Endothelial cell (in vitro differentiated cells): ENCODE measurements around the gene ZFHX2. TPM values are rescaled to one million over a fixed set of nuclear protein-coding genes. Genes with fewer than 3 reads are reported as not detected.
"Not testable (repeated sequence)": the region's sequence is repeated elsewhere in the genome, so short reads cannot be mapped to it uniquely, and the experiment has no call there.

Experiments used
- DNase-seq: peaks from one replicate; pipeline ENCODE4 v3.0.0; 2021; ENCODE audit warnings: low spot score
- H3K27ac Mint-ChIP-seq: one replicate; pipeline ENCODE4 v1.8.0; 2021; ENCODE audit warnings: mixed read lengths, inconsistent platforms; ENCODE audit not compliant: unreplicated experiment
- H3K27me3 Mint-ChIP-seq: one replicate; pipeline ENCODE4 v1.8.0; 2021; ENCODE audit warnings: mild to moderate bottlenecking, moderate library complexity, mixed read lengths, inconsistent platforms; ENCODE audit not compliant: unreplicated experiment
- H3K36me3 Mint-ChIP-seq: one replicate; pipeline ENCODE4 v1.8.0; 2021; ENCODE audit warnings: mild to moderate bottlenecking, low read depth, mixed read lengths, inconsistent platforms; ENCODE audit not compliant: unreplicated experiment
- H3K4me1 Mint-ChIP-seq: one replicate; pipeline ENCODE4 v1.8.0; 2021; ENCODE audit warnings: mild to moderate bottlenecking, mixed read lengths, inconsistent platforms; ENCODE audit not compliant: unreplicated experiment
- H3K4me3 Mint-ChIP-seq: one replicate; pipeline ENCODE4 v1.8.0; 2021; ENCODE audit warnings: mild to moderate bottlenecking, mixed read lengths, inconsistent platforms; ENCODE audit not compliant: unreplicated experiment
- H3K9me3 Mint-ChIP-seq: one replicate; pipeline ENCODE4 v1.8.0; 2021; ENCODE audit warnings: mixed read lengths, inconsistent platforms; ENCODE audit not compliant: unreplicated experiment
- total RNA-seq: library from RNA; stranded (reverse); fragmentation: NEBNext Ultra II Directional; extraction: Animal tissue kit (Norgen Biotek cat#: 25700); gene quantifications from one replicate; pipeline ENCODE4 v1.2.1, GENCODE V29; 2021; ENCODE audit not compliant: unreplicated experiment
- TF ChIP-seq, protein P1 (sequence below): fragments of 200-600 bp; sonication (generic); IDR thresholded peaks from one replicate; pipeline ENCODE4 v1.5.0; 2021; ENCODE audit warnings: antibody characterized with exemption; ENCODE audit not compliant: unreplicated experiment

Gene ZFHX2
- total RNA-seq, 1 donor from 2014 or later = 12.7 TPM

- Mint-ChIP-seq H3K9me3 (no peaks in the 10 kb centered on the region), H3K36me3 (peaks cover 15% of the 10 kb centered on the region), H3K4me1 (peaks cover 27% of the 10 kb centered on the region), H3K27ac (peak overlapping the region; percentile 32), H3K27me3 (peaks cover 10% of the 10 kb centered on the region), H3K4me3 (peak overlapping the region; percentile 53)
- TF ChIP-seq, protein P1, sequence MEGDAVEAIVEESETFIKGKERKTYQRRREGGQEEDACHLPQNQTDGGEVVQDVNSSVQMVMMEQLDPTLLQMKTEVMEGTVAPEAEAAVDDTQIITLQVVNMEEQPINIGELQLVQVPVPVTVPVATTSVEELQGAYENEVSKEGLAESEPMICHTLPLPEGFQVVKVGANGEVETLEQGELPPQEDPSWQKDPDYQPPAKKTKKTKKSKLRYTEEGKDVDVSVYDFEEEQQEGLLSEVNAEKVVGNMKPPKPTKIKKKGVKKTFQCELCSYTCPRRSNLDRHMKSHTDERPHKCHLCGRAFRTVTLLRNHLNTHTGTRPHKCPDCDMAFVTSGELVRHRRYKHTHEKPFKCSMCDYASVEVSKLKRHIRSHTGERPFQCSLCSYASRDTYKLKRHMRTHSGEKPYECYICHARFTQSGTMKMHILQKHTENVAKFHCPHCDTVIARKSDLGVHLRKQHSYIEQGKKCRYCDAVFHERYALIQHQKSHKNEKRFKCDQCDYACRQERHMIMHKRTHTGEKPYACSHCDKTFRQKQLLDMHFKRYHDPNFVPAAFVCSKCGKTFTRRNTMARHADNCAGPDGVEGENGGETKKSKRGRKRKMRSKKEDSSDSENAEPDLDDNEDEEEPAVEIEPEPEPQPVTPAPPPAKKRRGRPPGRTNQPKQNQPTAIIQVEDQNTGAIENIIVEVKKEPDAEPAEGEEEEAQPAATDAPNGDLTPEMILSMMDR = peak; percentile 81
- DNase-seq = peak; percentile 71
Measured at GRCh38 chr14:23539248-23540140, 12.1 kb downstream of the ZFHX2 start.

DNA sequence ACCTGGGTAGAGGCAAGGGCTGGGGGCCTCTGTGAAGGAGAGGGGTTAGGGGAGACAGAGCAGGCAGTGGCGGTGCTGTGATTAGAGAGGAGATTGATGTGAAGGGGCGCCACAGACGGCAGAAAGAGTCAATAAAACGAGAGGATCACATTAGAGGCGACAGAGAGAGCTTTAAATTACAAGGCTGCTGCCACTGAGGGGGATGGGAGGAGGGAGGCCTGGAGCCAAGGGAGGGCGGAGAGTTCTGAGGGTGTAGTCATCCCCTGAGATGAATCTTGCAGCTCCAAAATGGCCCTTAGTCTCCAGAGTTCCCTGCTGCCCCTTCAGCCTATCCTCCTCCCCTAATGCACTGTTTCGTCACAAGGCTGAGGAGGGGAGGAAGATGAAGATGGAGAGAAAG is 12.8 kb downstream of the ZFHX2 start:
- Mint-ChIP-seq H3K4me1 (peaks cover 23% of the 10 kb centered on the region), H3K27me3 (peaks cover 10% of the 10 kb centered on the region), H3K9me3 (no peaks in the 10 kb centered on the region), H3K27ac (no peak overlapping the region), H3K36me3 (peaks cover 17% of the 10 kb centered on the region), H3K4me3 (no peak overlapping the region)
- no peak for DNase-seq
- TF ChIP-seq, protein P1 = no peak

DNA sequence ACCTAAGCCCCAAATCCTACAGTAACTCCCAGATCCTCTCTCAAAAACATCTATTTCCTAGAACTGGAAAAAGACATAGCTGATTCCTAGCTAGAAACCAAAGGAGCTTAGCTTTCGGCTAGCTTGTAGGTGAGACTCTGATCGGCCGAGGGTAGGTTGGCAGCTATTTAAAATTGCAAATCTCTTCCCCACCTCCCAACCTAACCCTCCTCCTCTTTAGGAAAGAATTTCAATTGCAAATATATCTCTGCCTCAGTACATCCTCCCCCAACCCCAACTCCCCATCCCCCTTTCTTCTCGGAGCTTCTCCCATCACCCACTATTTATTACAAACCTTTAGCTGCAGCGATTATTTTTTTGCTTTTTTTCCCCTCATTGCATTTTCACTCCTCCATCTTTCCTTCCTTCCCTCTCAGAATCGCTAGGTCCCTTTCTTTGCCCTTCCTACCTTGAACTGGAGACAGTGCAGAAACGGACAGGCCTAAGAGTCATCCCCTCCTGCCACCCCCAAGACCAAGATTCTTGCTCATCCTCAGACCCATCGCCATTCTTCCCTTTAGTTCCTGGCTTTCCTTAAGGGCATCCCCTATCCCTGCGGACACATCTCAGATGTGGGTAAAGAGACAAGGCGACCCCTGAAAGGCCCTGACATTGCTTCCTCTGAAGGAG is 13.4 kb downstream of the ZFHX2 start:
- DNase-seq = no peak
- peak overlapping the region; percentile 72 for H3K27ac Mint-ChIP-seq

DNA sequence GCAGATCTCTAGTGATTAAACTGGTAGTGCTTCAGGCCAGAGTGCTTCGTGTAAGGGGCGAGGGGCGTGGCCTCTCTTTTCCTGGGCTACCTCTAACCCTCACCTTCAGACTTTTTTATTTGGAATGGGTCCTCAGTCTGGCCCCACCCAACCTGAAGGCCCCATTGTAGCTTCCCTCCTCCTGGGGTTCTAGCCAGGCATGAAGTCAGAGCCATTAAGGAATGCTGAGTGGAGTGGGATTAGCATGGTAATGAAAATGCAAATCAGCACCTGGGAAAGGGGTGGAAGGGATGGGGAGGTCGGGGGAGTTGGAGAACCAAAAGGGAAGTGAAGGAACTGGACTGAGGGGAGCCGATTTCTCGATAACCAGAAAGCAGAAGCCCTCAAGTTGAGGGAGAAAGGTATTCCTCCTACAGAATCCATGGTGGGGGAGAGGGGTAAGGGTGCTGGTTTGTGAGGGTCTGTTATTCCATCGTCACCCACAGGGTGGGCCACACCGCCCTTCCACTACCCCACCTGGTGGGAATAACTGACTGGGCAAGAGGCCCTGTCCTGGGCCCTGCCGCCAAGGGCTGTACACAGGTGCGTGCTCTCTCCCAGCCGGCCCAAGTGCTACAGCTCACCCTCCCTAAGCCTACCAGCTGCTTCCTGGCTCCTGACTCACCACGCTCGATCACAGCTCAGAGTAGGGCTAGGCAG is 14.1 kb downstream of the ZFHX2 start:
- Mint-ChIP-seq H3K36me3 (peaks cover 24% of the 10 kb centered on the region), H3K9me3 (no peaks in the 10 kb centered on the region), H3K27me3 (peaks cover 11% of the 10 kb centered on the region), H3K4me1 (peaks cover 23% of the 10 kb centered on the region), H3K27ac (peak overlapping the region; percentile 72), H3K4me3 (no peak overlapping the region)
- DNase-seq = no peak
- TF ChIP-seq, protein P1 = no peak

More for the DNA sequence above, 13.4 kb downstream of the ZFHX2 start:
- TF ChIP-seq, protein P1 = no peak
- Mint-ChIP-seq H3K4me1 (peaks cover 23% of the 10 kb centered on the region), H3K9me3 (no peaks in the 10 kb centered on the region), H3K4me3 (no peak overlapping the region), H3K36me3 (peaks cover 21% of the 10 kb centered on the region), H3K27me3 (peaks cover 10% of the 10 kb centered on the region)

DNA sequence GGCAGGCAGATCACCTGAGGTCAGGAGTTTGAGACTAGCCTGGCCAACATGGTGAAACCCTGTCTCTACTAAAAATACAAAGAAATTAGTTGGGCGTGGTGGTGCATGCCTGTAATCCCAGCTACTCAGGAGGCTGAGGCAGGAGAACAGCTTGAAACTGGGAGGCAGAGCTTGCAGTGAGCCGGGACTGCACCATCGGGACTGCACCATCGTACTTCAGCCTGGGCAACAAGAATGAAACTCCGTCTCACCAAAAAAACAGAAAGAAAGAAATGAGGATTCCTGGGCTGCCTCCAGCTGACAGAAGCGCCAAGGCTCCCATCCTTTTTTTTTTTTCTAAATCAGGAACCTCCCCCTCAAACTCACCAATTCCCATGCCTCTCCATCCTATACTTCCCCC is 14.7 kb downstream of the ZFHX2 start:
- H3K4me3 Mint-ChIP-seq, H3K9me3 Mint-ChIP-seq, DNase-seq, H3K27ac Mint-ChIP-seq: not testable (repeated sequence)
- Mint-ChIP-seq H3K4me1 (peaks cover 28% of the 10 kb centered on the region), H3K36me3 (peaks cover 24% of the 10 kb centered on the region), H3K27me3 (peaks cover 15% of the 10 kb centered on the region)
